Dedifferentiated amniotic fluid mesenchymal stem cell (primary cell): ENCODE results near the gene TEX44.
"Not testable (repeated sequence)": the region's sequence is repeated elsewhere in the genome, so short reads cannot be mapped to it uniquely, and the experiment has no call there.

Experiments used
- DNase-seq: peaks from one replicate; pipeline ENCODE4 v3.0.0-alpha.2; 2016; ENCODE audit errors: extremely low spot score

Gene TEX44

GRCh38 chr2:231571661-231572191 lies 20.9 kb upstream of the TEX44 start:
- no peak for DNase-seq

GRCh38 chr2:231573096-231573495 lies 19.6 kb upstream of the TEX44 start:
- DNase-seq, result no peak

GRCh38 chr2:231573698-231574421 lies 18.8 kb upstream of the TEX44 start:
- DNase-seq, result no peak

- DNase-seq, result no peak
Observed at GRCh38 chr2:231575612-231576256, 16.9 kb upstream of the TEX44 start.

- no peak for DNase-seq
Observed at GRCh38 chr2:231576465-231576864, 16.2 kb upstream of the TEX44 start.

- DNase-seq, result not testable (repeated sequence)
Observed at GRCh38 chr2:231578655-231579054, 14.0 kb upstream of the TEX44 start.

- DNase-seq, result no peak
Observed at GRCh38 chr2:231579560-231579959, 13.1 kb upstream of the TEX44 start.

GRCh38 chr2:231581328-231581727 lies 11.3 kb upstream of the TEX44 start:
- DNase-seq, result no peak

- DNase-seq, result no peak
Observed at GRCh38 chr2:231583982-231584381, 8.7 kb upstream of the TEX44 start.

GRCh38 chr2:231587744-231588143 lies 4.9 kb upstream of the TEX44 start:
- DNase-seq, result not testable (repeated sequence)

GRCh38 chr2:231589656-231590055 lies 3.0 kb upstream of the TEX44 start:
- DNase-seq, result no peak

- DNase-seq, result no peak
Observed at GRCh38 chr2:231590614-231591013, 2.0 kb upstream of the TEX44 start.

- no peak for DNase-seq
Observed at GRCh38 chr2:231593666-231594065, 1.0 kb downstream of the TEX44 start.

- no peak for DNase-seq
Observed at GRCh38 chr2:231597014-231597611, 4.4 kb downstream of the TEX44 start.

- no peak for DNase-seq
Observed at GRCh38 chr2:231597627-231598026, 5.0 kb downstream of the TEX44 start.

- DNase-seq, result no peak
Observed at GRCh38 chr2:231600619-231601355, 8.1 kb downstream of the TEX44 start.

- peak; percentile 71 for DNase-seq
Observed at GRCh38 chr2:231601356-231602229, 8.9 kb downstream of the TEX44 start.

- no peak for DNase-seq
Observed at GRCh38 chr2:231602859-231603467, 10.3 kb downstream of the TEX44 start.

GRCh38 chr2:231604101-231604684 lies 11.5 kb downstream of the TEX44 start:
- no peak for DNase-seq
